ENCODE results near the gene MYEOV.

The MYEOV gene

GRCh38 chr11:69287968-69288882, 5.7 kb upstream of the MYEOV start:
- no peak for DNase-seq

DNA sequence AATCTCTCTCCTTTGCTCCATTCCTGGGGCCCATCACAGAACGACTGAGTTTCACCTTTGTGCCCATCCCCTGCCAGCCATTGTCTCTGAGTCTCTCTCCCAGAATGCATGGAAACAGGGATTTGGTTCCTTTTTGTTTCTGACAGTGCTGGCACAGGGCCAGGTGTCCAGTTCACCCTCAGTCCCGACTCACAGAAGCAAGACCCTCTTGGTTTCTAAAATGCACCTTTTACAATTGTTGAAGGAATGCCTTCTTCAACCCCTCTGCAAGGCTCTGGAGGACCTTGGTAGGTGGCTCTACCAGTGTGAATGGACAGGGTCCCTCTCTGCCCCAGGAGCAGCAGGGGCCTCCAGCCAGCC, 5.1 kb upstream of the MYEOV start:
- DNase-seq: no peak

GRCh38 chr11:69290806-69291205, 3.1 kb upstream of the MYEOV start:
- no peak for DNase-seq

DNA sequence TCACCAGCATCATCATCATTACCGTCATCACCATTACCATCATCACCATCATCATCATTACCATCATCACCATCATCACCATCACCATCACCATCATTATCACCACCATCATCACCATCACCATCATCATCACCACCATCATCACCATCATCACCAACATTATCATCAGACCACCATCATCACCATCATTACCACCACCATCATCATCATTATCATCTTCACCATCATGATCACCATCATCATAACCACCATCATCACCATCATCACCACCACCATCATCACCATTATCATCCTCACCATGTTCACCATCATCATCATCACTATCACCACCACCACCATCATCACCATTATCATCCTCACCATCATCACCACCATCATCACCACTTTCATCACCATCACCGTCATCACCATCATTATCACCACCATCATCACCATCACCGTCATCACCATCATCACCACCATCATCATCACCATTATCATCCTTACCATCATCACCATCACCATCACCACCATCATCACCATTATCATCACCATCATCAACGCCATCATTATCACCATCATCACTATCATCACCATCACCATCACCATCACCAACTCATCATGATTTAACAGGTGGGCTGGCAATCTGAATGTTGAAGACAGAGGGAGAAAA, 2.4 kb upstream of the MYEOV start:
- DNase-seq: no peak

DNA sequence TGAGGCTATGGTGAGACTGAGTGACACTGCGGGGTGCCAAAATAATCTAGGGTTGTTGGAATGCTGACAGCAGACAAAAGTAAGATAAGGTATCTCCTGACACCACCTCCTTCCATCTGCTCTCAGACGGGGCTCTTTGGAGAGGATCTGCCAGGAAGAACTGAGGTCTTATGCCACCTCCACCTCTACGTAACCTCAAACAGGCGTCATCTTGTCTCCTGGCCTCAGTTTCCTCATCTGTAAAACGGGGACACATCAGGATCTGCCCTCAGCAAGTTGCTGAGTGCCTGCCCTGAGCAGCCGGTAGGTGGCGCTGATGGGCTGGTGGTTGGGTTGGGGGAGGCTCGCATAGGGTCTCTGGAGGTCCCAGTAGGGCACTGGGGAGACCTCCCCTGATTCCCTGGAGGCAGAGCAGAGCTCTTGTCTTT, 1.7 kb upstream of the MYEOV start:
- no peak for DNase-seq

DNA sequence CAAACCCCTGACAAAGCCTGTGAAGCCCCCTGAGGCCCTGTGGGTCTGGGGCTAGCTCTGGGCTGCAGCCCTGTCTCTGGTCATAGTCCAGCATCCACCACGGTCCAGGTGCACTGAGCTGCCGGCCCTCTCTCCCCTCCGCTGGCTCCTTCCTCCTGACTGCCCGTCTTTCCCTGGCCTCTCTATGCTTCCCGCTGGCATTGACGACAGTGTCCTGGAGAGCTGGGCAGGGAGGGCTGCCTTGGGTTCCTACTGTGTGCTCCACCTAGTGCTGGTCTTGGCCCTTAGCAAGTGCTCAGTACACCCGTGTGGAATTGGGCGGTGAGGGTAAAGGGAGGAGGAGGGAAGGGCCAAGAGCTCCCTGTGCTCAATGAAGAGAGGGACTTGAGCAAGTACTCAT, 868 bp upstream of the MYEOV start:
- DNase-seq: peak; percentile 45

DNA sequence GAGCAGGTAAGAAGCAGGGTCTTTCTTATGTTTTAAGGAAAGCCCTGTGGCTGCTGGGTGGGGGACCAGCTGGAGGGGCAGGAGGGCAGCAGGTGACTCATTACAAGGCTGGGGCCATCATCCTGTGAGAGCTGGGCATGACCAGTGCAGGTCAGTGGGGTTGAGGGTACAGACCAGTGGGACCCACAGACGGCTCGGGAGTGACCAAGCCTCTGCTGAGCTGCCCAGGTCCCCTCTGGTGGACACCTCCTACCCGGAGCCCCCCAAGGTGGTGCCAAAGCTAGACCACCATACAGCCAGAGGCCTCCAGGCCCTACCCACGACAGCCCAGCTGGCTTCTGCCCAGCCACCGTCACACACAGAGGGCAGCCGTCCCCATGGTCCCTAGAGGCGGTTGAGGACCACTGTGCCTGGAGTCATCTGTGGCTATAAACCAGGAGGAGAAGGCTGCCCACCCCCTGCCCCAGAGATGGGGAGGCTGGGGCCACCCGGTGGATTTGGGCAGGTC, 670 bp downstream of the MYEOV start:
- no peak for DNase-seq

- DNase-seq: no peak
Measured at GRCh38 chr11:69295079-69295994, 1.4 kb downstream of the MYEOV start.

GRCh38 chr11:69295995-69296889, 2.3 kb downstream of the MYEOV start:
- DNase-seq: peak; percentile 92

DNA sequence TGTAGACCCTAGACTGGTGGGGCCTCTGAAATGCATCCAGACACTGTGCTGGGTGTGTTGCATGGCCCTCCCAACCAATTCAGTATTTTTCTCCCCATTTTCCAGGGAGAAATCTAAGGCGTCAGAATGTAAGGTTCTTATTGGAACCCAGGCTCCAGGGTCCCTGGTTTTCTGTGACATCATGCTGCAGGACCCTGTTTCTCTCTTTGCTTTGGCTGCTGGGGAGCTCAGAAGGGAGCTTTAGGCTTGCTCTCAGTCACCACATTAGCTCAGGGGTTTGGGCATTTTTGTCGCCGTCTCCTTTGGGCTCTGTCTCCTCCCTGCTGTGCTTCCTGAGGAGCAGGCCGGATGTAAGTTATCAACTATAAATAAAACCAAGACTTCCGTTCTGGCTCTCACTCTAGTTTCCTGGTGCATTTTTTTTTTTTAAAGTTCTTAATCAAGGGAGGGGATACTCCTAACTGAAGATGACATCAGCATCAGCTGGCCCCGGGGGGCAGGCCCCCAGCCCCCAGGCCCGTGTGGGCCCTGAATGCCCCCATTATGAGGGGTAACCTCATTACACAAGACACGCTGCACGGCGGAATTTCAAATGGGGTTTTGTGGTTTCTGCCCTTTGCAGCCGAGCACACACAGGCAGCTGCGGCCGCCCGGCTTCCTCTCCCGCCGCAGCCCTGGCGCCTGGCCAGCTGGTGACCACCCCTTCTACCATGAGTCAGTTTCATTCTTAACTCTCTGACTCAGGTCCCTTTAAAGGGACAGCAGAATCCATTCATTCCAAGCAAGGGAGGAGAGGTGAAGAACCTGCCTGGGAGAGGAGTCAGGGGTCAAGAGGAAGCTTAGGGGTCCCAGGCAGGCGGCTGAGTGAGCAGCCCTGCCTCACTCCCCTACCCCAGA, 3.2 kb downstream of the MYEOV start:
- DNase-seq: peak; percentile 99

DNA sequence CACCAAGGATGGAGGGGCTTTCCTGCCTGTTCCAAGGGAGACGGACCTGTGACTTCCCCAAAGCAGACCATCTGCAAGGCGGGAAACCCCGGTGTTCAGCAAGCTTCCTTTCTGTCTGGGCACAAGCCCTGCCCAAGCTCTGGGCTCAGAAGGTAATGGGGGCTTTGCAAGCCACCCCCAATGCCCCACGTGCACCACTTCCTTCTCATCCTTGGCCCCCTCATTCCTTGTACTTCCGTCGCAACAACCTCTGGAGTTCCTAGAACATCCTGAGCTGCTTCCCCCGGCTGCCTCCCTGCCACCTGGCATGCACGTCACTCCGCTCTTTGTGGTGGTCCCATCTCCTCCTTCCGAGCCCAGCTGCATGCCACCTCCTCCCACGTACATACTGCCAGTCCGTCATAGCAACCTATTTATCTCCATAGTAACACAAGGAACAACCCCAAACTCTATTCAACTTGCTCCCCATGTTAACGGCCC, 3.9 kb downstream of the MYEOV start:
- peak; percentile 23 for DNase-seq

DNA sequence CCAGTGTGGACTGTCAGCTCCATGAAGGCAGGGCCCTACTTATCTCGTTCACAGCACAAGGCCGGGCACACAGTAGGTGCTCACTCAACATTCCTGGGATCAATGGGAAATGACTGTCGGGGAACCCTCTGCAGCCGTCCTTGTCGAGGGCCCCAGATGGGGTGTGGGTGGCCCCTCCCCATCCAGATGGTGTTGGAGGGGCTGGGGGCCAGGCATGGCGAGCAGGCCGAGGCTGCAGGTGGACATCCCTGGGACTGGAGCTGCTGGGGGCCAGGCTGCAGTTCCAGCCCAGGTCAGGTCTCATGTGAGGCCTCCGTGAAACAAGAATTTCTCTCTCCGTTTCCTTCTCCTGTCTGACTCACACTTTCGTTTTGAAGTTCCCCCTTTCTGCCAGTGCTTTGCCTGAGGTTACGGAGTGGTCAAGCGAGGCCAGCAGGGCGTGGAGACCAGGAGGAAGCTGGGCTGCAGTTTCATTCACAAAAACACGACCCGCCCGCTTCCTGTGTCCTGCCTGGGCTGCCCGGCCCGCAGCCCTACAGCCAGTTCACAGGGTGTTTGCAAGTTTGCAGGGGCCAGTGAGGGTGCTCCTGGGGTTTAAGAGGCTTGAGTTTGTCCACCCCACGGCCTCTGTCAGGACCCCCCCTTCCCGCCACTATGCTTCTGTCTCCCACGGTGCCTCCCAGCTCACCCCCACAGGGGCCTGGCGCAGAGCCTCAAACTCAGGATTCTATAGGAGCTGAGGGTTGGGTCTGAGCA, 4.5 kb downstream of the MYEOV start:
- DNase-seq: peak; percentile 97

GRCh38 chr11:69299023-69299461, 5.1 kb downstream of the MYEOV start:
- peak; percentile 53 for DNase-seq

GRCh38 chr11:69299572-69299971, 5.6 kb downstream of the MYEOV start:
- no peak for DNase-seq

- DNase-seq: peak; percentile 69
Measured at GRCh38 chr11:69300120-69301060, 6.4 kb downstream of the MYEOV start.

GRCh38 chr11:69301081-69301454, 7.1 kb downstream of the MYEOV start:
- no peak for DNase-seq

GRCh38 chr11:69301455-69302401, 7.8 kb downstream of the MYEOV start:
- peak; percentile 85 for DNase-seq

Data from HCEC 1CT (cell line).